Thyroid gland (tissue), 4 donors: Measurements from ENCODE around the gene GAREM1.

Experiments used
- CTCF ChIP-seq, 6 experiments: fragments of 200-600 bp in 3 of 6; fragments of 450-650 bp in 3 of 6; sonication (generic) in 3 of 6; IDR thresholded peaks; one replicate each; pipeline ENCODE4 v1.5.1; 2016 to 2019; ENCODE audit warnings: antibody characterized with exemption in 6 of 6, mild to moderate bottlenecking in 2 of 6, inconsistent platforms in 1 of 6, moderate library complexity in 1 of 6
- POLR2A ChIP-seq, 2 donors: fragments of 450-650 bp; IDR thresholded peaks; one replicate each; pipeline ENCODE4 v1.6.1; 2017; ENCODE audit warnings: antibody characterized with exemption in 2 of 2, mild to moderate bottlenecking in 2 of 2, moderate library complexity in 1 of 2

GRCh38 chr18:32405588-32405987 lies 65.1 kb downstream of the GAREM1 start:
- TF ChIP-seq CTCF (IDR thresholded peaks at IDR 0.05) (no peak), POLR2A (IDR thresholded peaks at IDR 0.05) (no peak)
